RWPE2 (cell line): Measurements from ENCODE around the gene CD36.

Experiments
- ATAC-seq: fragments of 200-7000 bp; cut with Tn5 transposase; 3 replicates; pipeline ENCODE4 v1.9.1; 2021; ENCODE audit warnings: low read depth
- DNase-seq: peaks from one replicate; pipeline ENCODE4 v3.0.0-alpha.2; 2020; ENCODE audit warnings: low spot score
- H3K27ac ChIP-seq: fragments of 450-650 bp; 2 replicates; pipeline ENCODE4 v1.5.1; 2017; ENCODE audit warnings: mild to moderate bottlenecking; ENCODE audit not compliant: poor library complexity, severe bottlenecking
- H3K27me3 ChIP-seq: fragments of 250-450 bp; sonication (Bioruptor Pico); 2 replicates; pipeline ENCODE4 v1.5.1; 2021; ENCODE audit warnings: mild to moderate bottlenecking, moderate library complexity; ENCODE audit not compliant: insufficient read depth, poor library complexity, severe bottlenecking
- H3K36me3 ChIP-seq: fragments of 250-450 bp; sonication (Bioruptor Pico); 2 replicates; pipeline ENCODE4 v1.5.1; 2020; ENCODE audit warnings: low read depth, mild to moderate bottlenecking, moderate library complexity
- H3K4me1 ChIP-seq: fragments of 250-450 bp; sonication (Bioruptor Pico); 2 replicates; pipeline ENCODE4 v1.5.1; 2021; ENCODE audit warnings: mild to moderate bottlenecking, moderate library complexity; ENCODE audit not compliant: insufficient read depth, poor library complexity, severe bottlenecking
- H3K4me3 ChIP-seq: fragments of 250-450 bp; sonication (Bioruptor Pico); 2 replicates; pipeline ENCODE4 v1.5.1; 2021; ENCODE audit warnings: mild to moderate bottlenecking, moderate library complexity; ENCODE audit not compliant: severe bottlenecking
- H3K9me3 ChIP-seq: fragments of 250-450 bp; sonication (Bioruptor Pico); 2 replicates; pipeline ENCODE4 v1.5.1; 2021; ENCODE audit warnings: mild to moderate bottlenecking, moderate library complexity; ENCODE audit not compliant: severe bottlenecking
- TF ChIP-seq, protein P1 (sequence below): fragments of 450-650 bp; IDR thresholded peaks from one replicate; pipeline ENCODE4 v1.5.1; 2017; ENCODE audit warnings: mild to moderate bottlenecking, moderate library complexity; ENCODE audit not compliant: poor library complexity, severe bottlenecking

Gene CD36

DNA sequence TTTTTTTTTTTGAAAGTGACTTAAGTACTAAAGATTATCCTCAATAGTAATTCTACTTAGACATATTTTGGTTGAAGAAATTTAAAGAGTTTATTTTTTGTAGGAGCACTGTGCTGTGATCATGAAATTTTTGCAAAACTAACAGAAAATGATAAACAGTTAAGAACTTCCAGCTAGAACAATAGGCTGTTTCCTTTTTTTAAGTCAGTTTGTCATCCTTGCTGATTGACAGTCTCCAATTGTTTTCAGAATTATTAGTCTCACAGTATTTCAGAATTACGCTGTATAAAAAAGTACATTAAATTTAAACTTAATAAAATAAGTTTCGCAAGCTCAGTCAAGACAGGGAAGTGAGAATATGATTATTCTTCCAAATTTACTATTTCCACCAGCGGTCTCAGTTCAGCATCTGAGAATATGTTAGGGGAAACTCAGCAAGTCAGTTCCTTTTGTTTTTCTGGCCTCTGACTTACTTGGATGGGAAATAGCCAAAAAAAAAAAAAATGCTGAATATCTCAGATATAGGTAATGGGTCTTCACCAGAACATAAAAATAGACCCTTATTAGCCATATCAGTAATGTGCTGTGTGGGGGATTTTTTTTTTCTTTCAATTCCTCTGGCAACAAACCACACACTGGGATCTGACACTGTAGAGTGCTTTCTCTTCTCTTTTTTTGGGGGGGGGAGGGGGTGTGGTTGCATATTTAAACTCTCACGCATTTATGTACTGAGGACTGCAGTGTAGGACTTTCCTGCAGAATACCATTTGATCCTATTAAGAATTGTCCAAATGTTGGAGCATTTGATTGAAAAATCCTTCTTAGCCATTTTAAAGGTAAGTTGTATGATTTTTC, at the start of gene CD36:
TSS of gene CD36 (plus strand) at position 732 of the 855 bp plus-strand sequence. CDS start 8,099 bp downstream, outside the sequence.
- H3K4me1 ChIP-seq, result peaks cover 19% of the 10 kb centered on the region
- no peak within 1 kb of the TSS for H3K27ac ChIP-seq
- H3K4me3 ChIP-seq, result no peak within 1 kb of the TSS

DNA sequence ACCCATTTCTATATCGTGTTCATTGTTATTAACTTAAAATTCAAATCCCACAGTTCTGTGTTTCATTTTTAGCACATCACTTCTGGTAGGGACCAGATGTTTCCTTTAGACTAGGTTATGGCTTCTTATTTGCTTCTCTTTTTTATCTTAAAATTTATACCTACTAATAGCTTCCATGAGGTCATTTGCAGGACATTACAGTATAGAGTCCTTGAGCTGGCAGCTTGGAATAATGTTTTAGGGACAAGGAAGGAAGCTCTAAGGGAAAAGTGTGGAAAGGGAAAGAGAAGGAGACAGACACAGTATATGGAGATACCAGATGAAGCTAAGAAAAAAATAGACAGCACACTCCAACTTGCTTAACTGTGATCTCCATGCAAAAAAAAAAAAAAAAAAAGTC, 48.8 kb upstream of the CD36 start:
- Histone ChIP-seq H3K4me3 (no peak overlapping the region), H3K36me3 (no peaks in the 10 kb centered on the region), H3K4me1 (no peaks in the 10 kb centered on the region), H3K27me3 (no peaks in the 10 kb centered on the region), H3K9me3 (no peaks in the 10 kb centered on the region), H3K27ac (no peak overlapping the region)
- ATAC-seq, result no peak
- DNase-seq, result no peak
- TF ChIP-seq, protein P1, sequence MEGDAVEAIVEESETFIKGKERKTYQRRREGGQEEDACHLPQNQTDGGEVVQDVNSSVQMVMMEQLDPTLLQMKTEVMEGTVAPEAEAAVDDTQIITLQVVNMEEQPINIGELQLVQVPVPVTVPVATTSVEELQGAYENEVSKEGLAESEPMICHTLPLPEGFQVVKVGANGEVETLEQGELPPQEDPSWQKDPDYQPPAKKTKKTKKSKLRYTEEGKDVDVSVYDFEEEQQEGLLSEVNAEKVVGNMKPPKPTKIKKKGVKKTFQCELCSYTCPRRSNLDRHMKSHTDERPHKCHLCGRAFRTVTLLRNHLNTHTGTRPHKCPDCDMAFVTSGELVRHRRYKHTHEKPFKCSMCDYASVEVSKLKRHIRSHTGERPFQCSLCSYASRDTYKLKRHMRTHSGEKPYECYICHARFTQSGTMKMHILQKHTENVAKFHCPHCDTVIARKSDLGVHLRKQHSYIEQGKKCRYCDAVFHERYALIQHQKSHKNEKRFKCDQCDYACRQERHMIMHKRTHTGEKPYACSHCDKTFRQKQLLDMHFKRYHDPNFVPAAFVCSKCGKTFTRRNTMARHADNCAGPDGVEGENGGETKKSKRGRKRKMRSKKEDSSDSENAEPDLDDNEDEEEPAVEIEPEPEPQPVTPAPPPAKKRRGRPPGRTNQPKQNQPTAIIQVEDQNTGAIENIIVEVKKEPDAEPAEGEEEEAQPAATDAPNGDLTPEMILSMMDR, result no peak

More for the DNA sequence above, at the start of gene CD36:
- H3K36me3 ChIP-seq, result no peaks in the 10 kb centered on the region
- peaks cover 3% of the 10 kb centered on the region for H3K9me3 ChIP-seq
- no peaks in the 10 kb centered on the region for H3K27me3 ChIP-seq
- no peak for DNase-seq
- TF ChIP-seq, protein P1, result no peak
- ATAC-seq, result no peak

DNA sequence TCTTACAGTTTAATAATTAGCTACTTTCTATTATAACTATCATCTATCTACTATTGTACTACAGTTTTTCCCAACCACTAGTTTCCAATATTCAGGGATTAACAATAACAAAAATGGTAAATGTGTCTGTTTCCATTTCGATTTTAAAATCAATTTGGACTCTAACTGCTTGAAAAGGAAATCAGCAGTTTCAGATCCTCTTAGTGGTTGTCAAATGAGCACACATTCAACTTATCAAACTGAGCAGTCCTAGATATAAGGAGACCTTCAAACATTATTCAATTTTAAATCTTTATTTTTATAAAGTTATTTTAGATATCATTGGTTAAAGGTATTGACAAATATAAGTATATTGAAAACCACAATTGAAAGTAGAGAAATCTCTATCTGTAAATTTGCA, 46.8 kb upstream of the CD36 start:
- DNase-seq (no peak), ATAC-seq (no peak)
- TF ChIP-seq, protein P1, result no peak
- H3K27ac ChIP-seq, result no peak overlapping the region
- H3K4me1 ChIP-seq, result no peaks in the 10 kb centered on the region
- no peaks in the 10 kb centered on the region for H3K36me3 ChIP-seq
- no peaks in the 10 kb centered on the region for H3K9me3 ChIP-seq
- no peak overlapping the region for H3K4me3 ChIP-seq
- no peaks in the 10 kb centered on the region for H3K27me3 ChIP-seq

- Histone ChIP-seq H3K27ac (no peak overlapping the region), H3K36me3 (no peaks in the 10 kb centered on the region), H3K4me1 (no peaks in the 10 kb centered on the region), H3K4me3 (no peak overlapping the region), H3K9me3 (no peaks in the 10 kb centered on the region), H3K27me3 (no peaks in the 10 kb centered on the region)
- DNase-seq (no peak), ATAC-seq (no peak)
- TF ChIP-seq, protein P1, result no peak
These were observed 44.4 kb upstream of the CD36 start for GRCh38 chr7:80593869-80594586.
